Activated naive CD4-positive, alpha-beta T cell treated with anti-CD3 and anti-CD28 coated beads, Interleukin-2, amount 50 U/mL, for 72 hours (primary cell): Measurements from ENCODE around the gene PSAP. TPM values are rescaled to one million over a fixed set of nuclear protein-coding genes. Genes with fewer than 3 reads are reported as not detected.

ENCODE experiments used
- ATAC-seq, 2 donors: fragments of 150-1000 bp; cut with Tn5 transposase; 2 replicates each; pipeline ENCODE4 v1.10.0; 2021; ENCODE audit warnings: mild to moderate bottlenecking in 2 of 2, moderate library complexity in 2 of 2
- DNase-seq, 2 donors: peaks; one replicate each; pipeline ENCODE4 v3.0.0; 2021 to 2022; ENCODE audit warnings: low spot score in 2 of 2
- H3K27ac Mint-ChIP-seq, 2 donors: one replicate each; pipeline ENCODE4 v1.8.0; 2022; ENCODE audit warnings: mild to moderate bottlenecking in 2 of 2, mixed read lengths in 2 of 2
- H3K36me3 Mint-ChIP-seq, 2 donors: one replicate each; pipeline ENCODE4 v1.8.0; 2022; ENCODE audit warnings: mixed read lengths in 2 of 2
- H3K9me3 Mint-ChIP-seq, 2 donors: one replicate each; pipeline ENCODE4 v1.8.0; 2022; ENCODE audit warnings: mixed read lengths in 2 of 2
- total RNA-seq, 2 donors: library from RNA; stranded (reverse); gene quantifications; one replicate each; pipeline ENCODE4 v1.2.3, GENCODE V29; 2022

The PSAP gene
- total RNA-seq, 2 donors from 2014 or later = 128 to 165 TPM

DNA sequence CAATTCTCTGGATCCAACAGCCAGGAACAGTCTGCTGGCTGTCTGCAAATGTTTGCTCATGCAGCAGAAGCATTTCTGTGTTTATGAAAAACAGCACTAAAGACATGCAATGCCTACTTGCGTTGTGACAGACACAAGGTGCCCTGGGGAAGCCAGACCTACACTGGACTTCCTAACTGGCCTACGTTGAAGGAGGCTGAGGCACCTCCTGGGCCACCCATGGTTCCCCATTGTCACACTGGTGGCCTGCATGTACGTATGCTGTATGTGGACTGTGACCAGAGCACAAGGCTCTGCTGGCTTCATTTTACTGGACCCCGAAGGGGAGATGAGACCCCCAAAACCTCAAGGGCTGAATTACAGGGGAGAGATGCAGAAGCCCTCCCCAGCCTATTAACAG lies 27.7 kb downstream of the PSAP start:
- H3K9me3 Mint-ChIP-seq = no peaks in the 10 kb centered on the region
- peaks cover 0 to 6% of the 10 kb centered on the region in 2 donors for H3K36me3 Mint-ChIP-seq
- H3K27ac Mint-ChIP-seq = no peak overlapping the region
- ATAC-seq = no peak
- DNase-seq = no peak

DNA sequence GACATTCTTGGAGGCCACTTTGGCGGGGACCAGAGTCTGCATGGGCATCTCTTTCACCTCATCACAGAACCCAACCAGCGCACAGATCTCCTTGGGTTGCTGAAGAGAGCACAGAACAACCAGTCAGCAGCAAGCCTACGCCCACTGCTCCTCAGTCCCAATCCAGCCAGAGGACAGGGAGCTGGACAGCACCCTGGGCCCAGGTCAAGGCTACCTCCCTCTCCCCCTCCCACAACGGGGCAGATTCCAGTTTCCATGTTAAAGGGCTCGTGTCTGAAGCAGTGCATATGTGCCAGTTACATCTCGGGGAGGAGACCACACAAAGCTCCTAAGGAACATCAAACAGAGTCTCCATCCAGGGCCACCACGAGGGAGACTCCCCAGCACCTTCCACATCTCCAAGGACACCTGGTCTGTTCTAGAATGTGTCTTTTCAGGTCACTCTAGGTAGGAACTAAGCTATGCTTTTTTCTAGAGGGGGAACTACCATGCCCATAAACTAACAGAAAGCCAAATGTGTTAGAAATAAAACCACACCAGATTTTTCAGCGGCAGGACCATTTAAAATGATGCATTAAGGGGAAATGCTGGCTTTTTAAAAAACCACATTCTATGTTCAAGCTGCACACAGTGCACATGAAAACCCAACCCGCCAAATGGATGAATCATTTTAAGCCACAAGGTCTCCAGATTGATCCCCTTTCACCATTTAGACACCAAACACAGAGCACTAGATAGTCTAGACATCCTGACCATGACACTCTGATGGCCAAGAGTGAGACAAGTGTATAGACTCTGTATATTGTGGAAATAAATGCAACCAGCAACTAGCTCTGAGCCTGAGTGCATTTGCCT lies 28.9 kb downstream of the PSAP start:
- Mint-ChIP-seq H3K9me3 (no peaks in the 10 kb centered on the region), H3K27ac (peak overlapping the region; percentile 38 to 82), H3K36me3 (peaks cover 0 to 6% of the 10 kb centered on the region in 2 donors)
- DNase-seq = no peak
- ATAC-seq = peak; percentile 90 to 94

DNA sequence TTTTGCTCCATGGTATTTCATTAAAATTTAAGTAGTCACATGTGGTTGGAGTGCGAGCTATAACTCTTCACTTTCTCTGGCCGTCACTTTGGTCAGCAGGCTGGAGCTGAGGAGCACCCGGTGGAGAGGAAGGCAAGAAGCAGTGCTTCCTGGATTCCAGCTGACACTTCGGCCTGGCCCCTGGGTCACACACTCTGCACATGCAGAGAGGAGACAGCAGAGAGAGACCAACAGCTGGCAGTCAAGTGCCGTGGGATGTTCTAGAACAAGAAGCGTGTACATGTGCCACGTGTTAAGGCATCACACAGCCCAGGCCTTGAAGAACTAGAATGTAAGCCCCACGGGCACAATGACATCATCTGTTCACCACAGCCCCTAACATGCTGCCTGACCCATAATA lies 30.1 kb downstream of the PSAP start:
- H3K9me3 Mint-ChIP-seq = no peaks in the 10 kb centered on the region
- ATAC-seq (no peak), DNase-seq (no peak)
- H3K36me3 Mint-ChIP-seq = peaks cover 0 to 6% of the 10 kb centered on the region in 2 donors
- peak overlapping the region; percentile 12 to 38 for H3K27ac Mint-ChIP-seq

DNA sequence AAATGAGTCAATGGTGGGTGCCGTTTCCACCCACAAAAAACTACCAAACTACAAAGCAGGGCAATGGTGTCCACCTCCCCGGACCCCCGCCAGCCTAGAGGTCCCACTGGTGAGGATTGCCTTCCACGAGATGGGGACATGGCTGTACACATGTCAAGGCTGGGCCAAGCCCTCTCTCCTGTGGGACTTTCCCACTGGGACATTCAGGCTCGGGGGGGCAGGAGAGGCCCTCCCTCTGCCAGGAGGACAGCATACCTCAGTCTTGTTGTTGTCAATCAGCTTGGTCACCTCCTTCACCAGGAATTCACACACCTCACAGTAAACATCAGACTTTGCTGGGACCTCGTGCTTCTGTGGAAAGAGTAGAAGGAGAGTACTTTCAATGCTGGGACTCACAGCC lies 31.1 kb downstream of the PSAP start:
- H3K36me3 Mint-ChIP-seq = peaks cover 0 to 6% of the 10 kb centered on the region in 2 donors
- DNase-seq (no peak), ATAC-seq (no peak)
- H3K9me3 Mint-ChIP-seq = no peaks in the 10 kb centered on the region
- H3K27ac Mint-ChIP-seq = peak overlapping the region; percentile 38 to 68

DNA sequence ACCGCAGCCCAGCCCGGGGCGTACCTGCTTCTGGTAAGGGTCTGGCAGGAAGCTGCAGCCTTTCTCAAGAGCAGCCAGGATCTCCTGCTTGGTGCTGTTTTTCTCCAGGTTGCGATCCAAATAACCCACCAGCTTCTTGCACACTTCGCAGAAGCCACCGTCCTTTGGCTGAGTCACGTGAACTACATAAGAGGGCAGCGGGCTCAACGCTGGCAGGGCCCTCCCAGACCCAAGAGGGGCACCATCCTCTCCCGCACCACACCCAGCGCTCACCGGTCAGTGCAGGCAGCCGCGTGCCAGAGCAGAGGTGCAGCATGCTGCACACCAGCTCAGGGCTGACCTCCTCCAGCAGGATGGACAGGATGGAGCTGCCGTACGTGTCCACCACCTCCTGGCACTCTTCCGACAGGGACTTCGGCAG lies 31.6 kb downstream of the PSAP start:
- no peaks in the 10 kb centered on the region for H3K9me3 Mint-ChIP-seq
- peak overlapping the region; percentile 38 to 68 for H3K27ac Mint-ChIP-seq
- H3K36me3 Mint-ChIP-seq = peaks cover 0 to 6% of the 10 kb centered on the region in 2 donors
- DNase-seq (no peak), ATAC-seq (no peak)

DNA sequence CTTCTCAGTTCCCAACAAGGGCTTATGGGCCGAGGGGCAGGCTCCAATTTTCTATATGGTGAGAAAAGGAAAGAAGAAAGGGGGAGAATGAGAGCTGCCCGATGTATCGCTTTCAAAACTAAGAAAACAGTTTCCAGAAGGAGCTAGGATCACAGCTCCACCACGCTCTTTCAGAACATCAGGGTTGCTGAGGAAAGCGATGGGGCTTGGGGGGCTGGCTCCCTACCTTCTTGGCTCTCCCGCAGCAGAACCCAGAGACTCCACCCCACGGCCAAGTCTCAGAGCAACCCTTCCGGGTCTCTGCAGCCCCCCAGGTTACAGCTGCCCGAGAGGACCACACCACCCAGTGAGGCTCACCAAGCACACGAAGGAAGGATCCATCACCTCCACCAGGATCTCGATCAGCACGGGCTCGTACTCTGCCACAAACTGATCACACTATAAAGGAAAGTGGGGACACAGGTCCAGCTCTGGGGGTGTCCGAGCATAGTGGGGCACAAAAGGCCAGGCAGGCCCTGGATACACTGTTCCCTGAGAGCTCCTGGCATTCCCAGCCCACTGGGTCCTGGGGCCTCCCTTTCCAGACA lies 32.3 kb downstream of the PSAP start:
- no peak for DNase-seq
- Mint-ChIP-seq H3K9me3 (no peaks in the 10 kb centered on the region), H3K27ac (peak overlapping the region in 1 of 2 donors; percentile 77), H3K36me3 (peaks cover 0 to 6% of the 10 kb centered on the region in 2 donors)
- ATAC-seq = no peak

DNA sequence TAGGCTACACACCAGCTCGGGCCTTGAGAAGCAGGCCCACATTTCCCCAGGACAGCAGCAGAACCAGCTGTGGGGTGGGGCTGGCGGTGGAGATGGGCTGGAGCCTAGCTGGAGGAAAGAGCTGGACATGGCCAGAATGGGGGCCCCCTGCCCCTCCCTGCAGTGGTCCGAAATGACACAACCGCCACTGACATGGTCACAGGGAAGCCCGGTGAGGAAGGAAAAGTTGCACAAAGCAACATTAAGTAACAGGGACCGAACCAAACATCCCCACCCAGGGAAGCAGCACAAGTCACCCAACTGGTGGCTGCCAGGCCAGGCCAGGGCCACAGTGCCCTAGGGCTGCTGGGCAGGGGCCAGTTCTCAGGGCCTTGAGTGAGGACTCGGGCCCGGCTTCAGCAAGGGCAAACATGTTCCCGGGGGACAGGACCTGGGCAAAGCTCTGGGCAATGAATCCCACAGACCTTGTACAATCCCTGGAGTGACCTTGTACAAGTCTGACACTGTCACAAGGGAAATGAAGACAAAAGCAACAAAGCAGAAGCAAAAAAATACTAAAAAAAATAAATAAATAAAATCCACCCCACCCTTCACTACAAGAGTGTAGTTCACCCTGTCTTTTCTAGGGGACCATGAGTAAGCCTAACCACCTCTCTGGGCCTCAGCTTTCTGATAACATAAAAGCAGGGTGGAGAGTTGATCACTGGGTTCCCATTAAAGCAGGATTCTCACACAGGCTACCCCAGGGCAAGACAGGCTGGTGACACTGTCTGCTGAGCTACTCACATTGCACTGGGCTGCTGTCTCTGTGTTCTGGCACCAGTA lies 33.0 kb downstream of the PSAP start:
- Mint-ChIP-seq H3K36me3 (peaks cover 0 to 6% of the 10 kb centered on the region in 2 donors), H3K27ac (peak overlapping the region; percentile 64 to 77), H3K9me3 (no peaks in the 10 kb centered on the region)
- DNase-seq (no peak), ATAC-seq (no peak)

DNA sequence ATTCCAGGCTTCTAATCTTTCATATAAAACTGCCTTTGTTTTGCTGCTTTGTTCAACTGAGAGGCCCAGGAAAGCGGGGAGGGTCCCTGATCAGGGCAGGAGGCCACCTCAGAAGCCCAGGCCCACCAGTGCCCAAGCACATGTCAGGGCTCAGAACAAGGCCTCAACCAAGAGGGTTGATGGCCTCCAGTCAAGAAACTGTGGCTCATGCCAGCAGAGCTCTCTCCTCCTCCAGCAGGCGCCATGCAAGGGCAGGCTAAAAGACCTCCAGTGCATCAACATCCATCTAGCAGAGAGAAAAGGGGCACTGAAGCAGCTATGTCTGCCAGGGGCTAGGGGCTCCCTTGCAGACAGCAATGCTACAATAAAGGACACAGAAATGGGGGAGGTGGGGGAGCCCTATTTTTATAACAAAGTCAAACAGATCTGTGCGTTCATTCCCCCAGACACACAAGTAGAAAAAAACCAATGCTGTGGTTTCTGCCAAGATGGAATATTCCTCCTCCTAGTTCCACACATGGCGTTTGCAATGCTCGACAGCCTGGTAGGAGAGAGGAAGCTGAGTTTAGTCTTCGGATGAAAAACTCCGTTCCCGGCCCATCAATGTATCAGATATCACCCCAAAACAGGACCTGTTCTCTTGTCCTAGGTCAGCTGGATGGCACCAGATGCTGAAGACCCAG lies 34.0 kb downstream of the PSAP start:
- no peak for DNase-seq
- H3K27ac Mint-ChIP-seq = peak overlapping the region in 1 of 2 donors; percentile 64
- H3K36me3 Mint-ChIP-seq = peaks cover 0 to 6% of the 10 kb centered on the region in 2 donors
- H3K9me3 Mint-ChIP-seq = no peaks in the 10 kb centered on the region
- ATAC-seq = no peak

DNA sequence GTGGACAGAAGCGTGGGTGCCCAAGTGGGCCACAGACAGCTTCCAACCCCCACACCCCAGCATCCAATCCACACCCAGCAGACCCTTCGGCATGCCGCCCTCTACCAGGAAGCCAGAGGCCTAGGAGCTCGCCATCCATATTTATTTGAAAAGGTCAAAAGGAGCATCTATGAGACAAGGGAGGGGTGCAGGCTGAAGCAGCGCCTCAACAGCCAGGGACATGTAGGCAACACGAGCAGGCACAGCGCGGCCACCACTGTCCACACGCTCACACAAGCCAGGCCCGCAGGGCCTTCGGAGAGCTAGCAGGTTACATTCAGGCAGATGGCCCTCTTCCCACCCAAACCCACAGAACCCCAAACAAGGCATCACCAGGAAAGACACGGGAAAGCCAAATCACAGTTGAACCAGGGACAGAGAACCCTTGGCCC lies 34.6 kb downstream of the PSAP start:
- Mint-ChIP-seq H3K9me3 (no peaks in the 10 kb centered on the region), H3K36me3 (peaks cover 0 to 6% of the 10 kb centered on the region in 2 donors), H3K27ac (peak overlapping the region; percentile 25 to 64)
- DNase-seq = no peak
- ATAC-seq = no peak

DNA sequence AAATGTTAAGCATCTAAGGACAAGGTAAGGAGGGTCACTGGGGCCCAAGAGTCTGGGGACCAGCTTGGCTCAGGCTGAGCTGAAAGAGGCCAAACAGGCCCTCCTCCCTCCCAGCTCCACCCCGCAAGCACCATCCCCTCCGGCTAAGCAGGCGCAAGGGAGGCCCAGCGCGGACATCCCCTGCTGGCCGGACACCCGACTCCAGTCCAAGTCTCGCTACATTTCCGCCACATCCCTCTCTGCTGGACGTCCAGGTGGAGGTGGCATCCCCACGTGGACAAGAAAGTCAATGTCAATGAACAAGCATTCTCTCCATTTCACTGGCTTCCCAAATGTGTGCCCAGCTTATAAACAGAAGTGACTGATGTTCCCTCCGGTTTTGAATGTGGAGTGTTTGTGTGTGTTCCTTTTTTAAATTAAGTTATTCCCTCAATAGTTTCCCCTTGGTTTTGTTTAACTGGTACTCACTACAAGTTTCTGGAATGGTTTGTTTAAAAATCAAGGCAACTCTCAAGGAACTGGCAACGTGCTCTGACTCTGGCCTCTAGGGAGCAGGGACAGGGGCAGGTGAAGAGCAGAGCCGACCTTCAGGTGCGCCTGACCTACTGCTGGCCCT lies 35.4 kb downstream of the PSAP start:
- ATAC-seq (no peak), DNase-seq (no peak)
- H3K36me3 Mint-ChIP-seq = peaks cover 0 to under 1% of the 10 kb centered on the region in 2 donors
- peak overlapping the region in 1 of 2 donors; percentile 85 for H3K27ac Mint-ChIP-seq
- no peaks in the 10 kb centered on the region for H3K9me3 Mint-ChIP-seq

DNA sequence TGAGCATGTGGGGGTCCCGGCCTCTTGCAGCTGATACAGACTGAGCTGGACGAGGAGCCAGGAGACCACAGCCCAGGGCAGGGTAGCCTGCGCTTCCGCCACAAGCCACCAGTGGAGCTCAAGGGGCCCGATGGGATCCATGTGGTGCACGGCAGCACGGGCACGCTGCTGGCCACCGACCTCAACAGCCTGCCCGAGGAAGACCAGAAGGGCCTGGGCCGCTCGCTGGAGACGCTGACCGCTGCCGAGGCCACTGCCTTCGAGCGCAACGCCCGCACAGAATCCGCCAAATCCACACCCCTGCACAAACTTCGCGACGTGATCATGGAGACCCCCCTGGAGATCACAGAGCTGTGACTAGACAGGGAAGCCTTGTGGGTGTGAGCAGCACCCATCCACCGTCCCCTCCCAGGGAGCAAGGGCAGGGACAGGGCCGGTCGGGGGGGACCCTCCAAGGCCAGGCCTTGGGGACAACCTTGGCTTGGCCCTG lies 36.1 kb downstream of the PSAP start:
- Mint-ChIP-seq H3K9me3 (no peaks in the 10 kb centered on the region), H3K36me3 (no peaks in the 10 kb centered on the region), H3K27ac (no peak overlapping the region)
- ATAC-seq (no peak), DNase-seq (no peak)

DNA sequence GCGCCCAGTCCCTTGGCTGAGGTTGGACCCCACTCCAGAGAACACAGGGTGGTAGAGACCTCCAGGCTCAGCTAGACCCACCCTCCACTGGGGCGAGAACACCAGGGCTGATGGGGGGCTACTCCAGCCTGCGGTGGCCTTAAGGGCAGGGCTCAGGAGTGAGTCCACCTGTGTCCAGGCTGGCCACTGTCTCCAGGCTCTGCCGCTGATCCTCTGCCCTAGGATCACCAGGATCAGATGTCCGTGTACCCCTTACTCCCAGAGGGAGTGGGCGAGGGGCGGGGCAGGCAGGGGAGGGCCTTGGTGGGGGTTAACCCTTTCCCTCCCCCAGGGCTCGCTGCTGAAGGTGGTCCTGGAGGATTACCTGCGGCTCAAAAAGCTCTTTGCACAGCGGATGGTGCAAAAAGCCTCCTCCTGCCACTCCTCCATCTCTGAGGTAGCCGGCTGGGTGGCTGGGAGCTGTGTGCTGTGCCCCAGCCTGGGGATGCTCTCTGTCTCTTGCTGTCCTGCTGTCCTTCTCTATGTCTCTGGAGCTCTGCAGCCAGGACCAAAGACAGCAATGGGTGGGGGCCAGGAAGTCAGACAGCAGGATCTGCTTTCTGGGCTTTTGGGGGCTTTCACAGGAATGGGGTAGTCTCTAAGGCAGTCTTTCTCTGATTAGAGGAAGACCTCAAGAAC lies 38.0 kb downstream of the PSAP start:
- peak overlapping the region in 1 of 2 donors; percentile 29 for H3K27ac Mint-ChIP-seq
- ATAC-seq (no peak), DNase-seq (no peak)
- no peaks in the 10 kb centered on the region for H3K36me3 Mint-ChIP-seq
- no peaks in the 10 kb centered on the region for H3K9me3 Mint-ChIP-seq

DNA sequence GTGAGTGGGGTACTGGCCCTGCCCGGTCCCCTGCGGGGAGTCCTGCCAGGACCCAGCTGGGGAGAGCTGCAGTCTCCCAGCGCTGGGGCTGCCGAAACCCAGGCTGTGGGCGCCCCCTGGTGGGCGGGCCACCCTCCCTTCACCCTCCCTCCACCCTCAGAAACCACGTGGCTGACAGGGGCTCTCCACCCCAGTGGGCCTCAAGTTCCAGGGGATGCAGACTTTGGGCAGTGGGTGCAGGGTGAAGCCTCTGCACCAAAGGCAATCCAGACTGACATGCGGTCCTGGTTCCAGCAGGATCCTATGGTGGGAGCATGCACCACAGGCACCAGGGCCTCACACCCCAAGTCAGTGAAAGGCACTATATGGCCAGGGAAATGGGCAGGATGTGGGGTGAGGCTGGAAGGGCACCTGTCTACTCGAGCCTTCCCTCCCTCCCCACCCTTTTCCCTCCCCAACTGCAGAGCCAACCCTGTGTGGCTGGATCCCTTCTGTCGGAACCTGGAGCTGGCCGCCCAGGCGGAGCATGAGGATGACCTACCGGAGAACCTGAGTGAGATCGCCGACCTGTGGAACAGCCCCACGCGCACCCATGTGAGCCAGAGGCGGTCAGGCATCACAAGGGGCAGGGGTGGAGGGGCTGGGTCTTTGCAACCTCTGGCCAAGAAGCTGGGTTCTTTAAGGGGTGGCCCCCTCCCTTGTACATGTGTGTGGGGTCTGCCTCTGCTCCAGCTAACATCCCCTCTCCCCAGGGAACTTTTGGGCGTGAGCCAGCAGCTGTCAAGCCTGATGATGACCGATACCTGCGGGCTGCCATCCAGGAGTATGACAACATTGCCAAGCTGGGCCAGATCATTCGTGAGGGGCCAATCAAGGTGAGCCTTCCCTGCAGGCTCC lies 38.8 kb downstream of the PSAP start:
- Mint-ChIP-seq H3K27ac (no peak overlapping the region), H3K9me3 (no peaks in the 10 kb centered on the region), H3K36me3 (no peaks in the 10 kb centered on the region)
- DNase-seq (peak; percentile 75 to 85), ATAC-seq (peak; percentile 93)

DNA sequence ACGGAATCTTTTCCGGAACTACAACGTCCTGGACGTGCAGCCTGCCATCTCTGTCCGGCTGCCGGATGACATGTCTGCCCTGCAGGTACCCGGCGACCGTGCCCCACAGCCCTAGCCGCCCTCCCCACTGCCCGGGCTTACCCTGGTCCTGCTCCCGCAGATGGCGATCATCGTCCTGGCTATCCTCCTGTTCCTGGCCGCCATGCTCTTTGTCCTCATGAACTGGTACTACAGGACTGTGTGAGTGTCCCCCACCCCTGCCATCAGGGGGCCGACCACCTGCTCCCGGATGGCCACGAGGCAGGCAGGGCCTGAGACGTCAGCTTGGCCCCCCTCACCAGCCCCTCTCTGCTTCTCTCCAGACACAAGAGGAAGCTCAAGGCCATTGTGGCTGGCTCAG lies 39.7 kb downstream of the PSAP start:
- Mint-ChIP-seq H3K9me3 (no peaks in the 10 kb centered on the region), H3K36me3 (no peaks in the 10 kb centered on the region), H3K27ac (no peak overlapping the region)
- no peak for ATAC-seq
- DNase-seq = no peak
